HUES64 (cell line): ENCODE measurements around the gene CORO2B.

Experiments
- H3K27ac ChIP-seq: 2 replicates; pipeline ENCODE4 v1.7.0; 2013; ENCODE audit warnings: low read depth, low read length, inconsistent platforms
- H3K27me3 ChIP-seq: 2 replicates; pipeline ENCODE4 v1.6.1; 2013; ENCODE audit warnings: mild to moderate bottlenecking, low read length; ENCODE audit not compliant: insufficient read depth
- H3K36me3 ChIP-seq: 2 replicates; pipeline ENCODE4 v1.6.1; 2013; ENCODE audit warnings: mild to moderate bottlenecking, low read length; ENCODE audit not compliant: insufficient read depth
- H3K4me1 ChIP-seq: 2 replicates; pipeline ENCODE4 v1.6.1; 2013; ENCODE audit warnings: mild to moderate bottlenecking, low read length, moderate library complexity; ENCODE audit not compliant: insufficient read depth
- H3K4me3 ChIP-seq: 2 replicates; pipeline ENCODE4 v1.5.1; 2013; ENCODE audit warnings: mild to moderate bottlenecking, low read length, moderate library complexity
- H3K9ac ChIP-seq: 2 replicates; pipeline ENCODE4 v1.6.1; 2013; ENCODE audit warnings: mild to moderate bottlenecking, low read depth, low read length
- H3K9me3 ChIP-seq: 2 replicates; pipeline ENCODE4 v1.6.1; 2013; ENCODE audit warnings: low read depth, low read length; ENCODE audit not compliant: insufficient read depth
- WGBS: fragments of 150-250, 120-280 bp; methylation state at CpG from one replicate; pipeline ENCODE4 v1.1.7; 2013; ENCODE audit warnings: missing lambda C conversion rate; 5-methylcytosine and 5-hydroxymethylcytosine counted together

The CORO2B gene

GRCh38 chr15:68774521-68775235 is 195.9 kb downstream of the CORO2B start:
- H3K4me1 ChIP-seq = no peaks in the 10 kb centered on the region
- WGBS = 97% methylated on average over 3 of the region's 3 CpGs
- H3K9ac ChIP-seq = no peak overlapping the region
- no peak overlapping the region for H3K4me3 ChIP-seq
- H3K27me3 ChIP-seq = no peaks in the 10 kb centered on the region
- peaks cover 21% of the 10 kb centered on the region for H3K36me3 ChIP-seq
- no peak overlapping the region for H3K27ac ChIP-seq
- H3K9me3 ChIP-seq = no peaks in the 10 kb centered on the region

- Histone ChIP-seq H3K27me3 (no peaks in the 10 kb centered on the region), H3K9ac (no peak overlapping the region), H3K4me3 (no peak overlapping the region), H3K9me3 (no peaks in the 10 kb centered on the region), H3K36me3 (peaks cover 25% of the 10 kb centered on the region), H3K4me1 (no peaks in the 10 kb centered on the region), H3K27ac (no peak overlapping the region)
- 95% methylated on average over 3 of the region's 3 CpGs for WGBS
Measured at GRCh38 chr15:68775236-68775577, 196.4 kb downstream of the CORO2B start.

GRCh38 chr15:68775671-68776476 is 197.1 kb downstream of the CORO2B start:
- peaks cover 32% of the 10 kb centered on the region for H3K36me3 ChIP-seq
- no peak overlapping the region for H3K9ac ChIP-seq
- no peak overlapping the region for H3K27ac ChIP-seq
- no peaks in the 10 kb centered on the region for H3K9me3 ChIP-seq
- WGBS = 94% methylated on average over 8 of the region's 8 CpGs
- no peak overlapping the region for H3K4me3 ChIP-seq
- no peaks in the 10 kb centered on the region for H3K27me3 ChIP-seq
- no peaks in the 10 kb centered on the region for H3K4me1 ChIP-seq

- no peaks in the 10 kb centered on the region for H3K4me1 ChIP-seq
- H3K4me3 ChIP-seq = no peak overlapping the region
- no peak overlapping the region for H3K27ac ChIP-seq
- H3K9me3 ChIP-seq = no peaks in the 10 kb centered on the region
- H3K9ac ChIP-seq = no peak overlapping the region
- no peaks in the 10 kb centered on the region for H3K27me3 ChIP-seq
- 88% methylated on average over 10 of the region's 10 CpGs for WGBS
- H3K36me3 ChIP-seq = peaks cover 40% of the 10 kb centered on the region
Measured at GRCh38 chr15:68776477-68777270, 197.9 kb downstream of the CORO2B start.
